IMR-90 (cell line): ENCODE data around the gene CABCOCO1. TPM values are rescaled to one million over a fixed set of nuclear protein-coding genes. Genes with fewer than 3 reads are reported as not detected.

Experiments used
- ATAC-seq: fragments of 200-7000 bp; cut with Tn5 transposase; 2 replicates; pipeline ENCODE4 v1.9.1; 2020; ENCODE audit warnings: low read depth, mild to moderate bottlenecking, moderate library complexity
- BruUV-seq: library from RNA; stranded (reverse); fragments of 400-500 nt; replicated peaks from 2 replicates; lab custom pipeline; 2021; lab: Mats Ljungman, UMichigan
- CTCF ChIA-PET: fragments of 300-600 bp; formaldehyde crosslinking; extraction: SDS; loops from one replicate; lab custom pipeline; 2021; ENCODE audit warnings: antibody characterized with exemption; lab: Yijun Ruan, JAX
- POLR2A ChIA-PET: fragments of 300-600 bp; sonication (Branson Sonifier 250); formaldehyde crosslinking; loops from one replicate; lab custom pipeline; 2022; ENCODE audit warnings: antibody characterized with exemption; ENCODE audit not compliant: unreplicated experiment; lab: Charles Lee
- DNase-seq: peaks from one replicate; pipeline ENCODE4 v3.0.0; 2013
- H2AFZ ChIP-seq: replicated peaks from 2 replicates; pipeline ENCODE3; 2013; ENCODE audit warnings: low read length, mild to moderate bottlenecking; ENCODE audit not compliant: poor library complexity
- H2AK5ac ChIP-seq: 2 replicates; pipeline ENCODE4 v1.6.1; 2013; ENCODE audit warnings: low read depth, low read length, inconsistent platforms
- H2AK9ac ChIP-seq: replicated peaks from 2 replicates; pipeline ENCODE3; 2013; ENCODE audit warnings: mild to moderate bottlenecking, low read depth, low read length, moderate library complexity; ENCODE audit not compliant: poor library complexity
- H2BK120ac ChIP-seq: 2 replicates; pipeline ENCODE4 v1.6.1; 2013; ENCODE audit warnings: low read depth, low read length, inconsistent platforms
- H2BK15ac ChIP-seq: 3 replicates; pipeline ENCODE4 v1.6.1; 2013; ENCODE audit warnings: low read depth, low read length, inconsistent platforms
- H2BK20ac ChIP-seq: 2 replicates; pipeline ENCODE4 v1.6.1; 2013; ENCODE audit warnings: low read depth, mild to moderate bottlenecking, inconsistent platforms, low read length, moderate library complexity
- H2BK5ac ChIP-seq: 2 replicates; pipeline ENCODE4 v1.6.1; 2013; ENCODE audit warnings: mild to moderate bottlenecking, low read depth, low read length, inconsistent platforms; ENCODE audit not compliant: poor library complexity, severe bottlenecking
- H3K14ac ChIP-seq: replicated peaks from 2 replicates; pipeline ENCODE4 v1.6.1; 2013; ENCODE audit warnings: low read depth, low read length, inconsistent platforms
- H3K18ac ChIP-seq: 2 replicates; pipeline ENCODE4 v1.6.1; 2013; ENCODE audit warnings: low read depth, low read length, control low read depth
- H3K23ac ChIP-seq: 2 replicates; pipeline ENCODE4 v1.6.1; 2013; ENCODE audit warnings: low read depth, low read length, inconsistent platforms
- H3K27ac ChIP-seq: 2 replicates; pipeline ENCODE4 v1.5.1; 2013; ENCODE audit warnings: mild to moderate bottlenecking, control low read depth, low read length; ENCODE audit not compliant: insufficient read depth
- H3K27me3 ChIP-seq: 2 replicates; pipeline ENCODE4 v1.6.1; 2013; ENCODE audit warnings: low read length; ENCODE audit not compliant: control insufficient read depth, insufficient read depth
- H3K36me3 ChIP-seq: 2 replicates; pipeline ENCODE4 v1.6.1; 2013; ENCODE audit warnings: low read length, mixed read lengths; ENCODE audit not compliant: control insufficient read depth, insufficient read depth
- H3K4ac ChIP-seq: 2 replicates; pipeline ENCODE4 v1.6.1; 2013; ENCODE audit warnings: low read depth, low read length, inconsistent platforms
- H3K4me1 ChIP-seq: 2 replicates; pipeline ENCODE4 v1.6.1; 2013; ENCODE audit warnings: low read length, mixed read lengths; ENCODE audit not compliant: control insufficient read depth, insufficient read depth
- H3K4me2 ChIP-seq: 2 replicates; pipeline ENCODE4 v1.6.1; 2013; ENCODE audit warnings: low read depth, mild to moderate bottlenecking, control low read depth, low read length, moderate library complexity
- H3K4me3 ChIP-seq: 2 replicates; pipeline ENCODE4 v1.5.1; 2013; ENCODE audit warnings: low read depth, mild to moderate bottlenecking, control low read depth, low read length, moderate library complexity; ENCODE audit not compliant: insufficient read depth
- H3K56ac ChIP-seq: 2 replicates; pipeline ENCODE4 v1.6.1; 2013; ENCODE audit warnings: low read length, inconsistent platforms; ENCODE audit not compliant: insufficient read depth; ENCODE audit errors: extremely low read depth
- H3K79me1 ChIP-seq, 2 experiments: 2 replicates each; pipeline ENCODE4 v1.6.1; 2013; ENCODE audit warnings: low read length in 2 of 2, inconsistent platforms in 1 of 2, low read depth in 1 of 2
- H3K9ac ChIP-seq: 2 replicates; pipeline ENCODE4 v1.6.1; 2013; ENCODE audit warnings: low read depth, low read length, control low read depth
- H3K9me1 ChIP-seq: 2 replicates; pipeline ENCODE4 v1.6.1; 2013; ENCODE audit warnings: low read length, inconsistent platforms; ENCODE audit not compliant: insufficient read depth
- H3K9me3 ChIP-seq: 2 replicates; pipeline ENCODE4 v1.6.1; 2013; ENCODE audit warnings: low read length; ENCODE audit not compliant: control insufficient read depth, insufficient read depth
- H4K20me1 ChIP-seq: 2 replicates; pipeline ENCODE4 v1.6.1; 2013; ENCODE audit warnings: low read length, inconsistent platforms; ENCODE audit not compliant: insufficient read depth
- H4K5ac ChIP-seq: 2 replicates; pipeline ENCODE4 v1.6.1; 2013; ENCODE audit warnings: mild to moderate bottlenecking, low read depth, low read length, control low read depth
- H4K8ac ChIP-seq, 2 experiments: 2 replicates each; pipeline ENCODE4 v1.6.1; 2013; ENCODE audit warnings: low read depth in 2 of 2, low read length in 2 of 2, control low read depth in 1 of 2, inconsistent platforms in 1 of 2
- H4K91ac ChIP-seq: 2 replicates; pipeline ENCODE4 v1.6.1; 2013; ENCODE audit warnings: low read depth, low read length, inconsistent platforms; ENCODE audit not compliant: insufficient read depth
- BHLHE40 ChIP-seq: fragments of 150-350 bp; IDR thresholded peaks from 2 replicates; pipeline ENCODE4 v1.6.1; 2016; ENCODE audit warnings: mild to moderate bottlenecking, low read depth, low read length
- CEBPB ChIP-seq: IDR thresholded peaks from 2 replicates; pipeline ENCODE4 v1.6.1; 2012; ENCODE audit warnings: low read depth, low read length, improper control_type of control experiment
- CHD1 ChIP-seq: IDR thresholded peaks from 2 replicates; pipeline ENCODE4 v1.6.1; 2012; ENCODE audit warnings: low read depth, low read length, improper control_type of control experiment
- ELK1 ChIP-seq: fragments of 150-350 bp; IDR thresholded peaks from 2 replicates; pipeline ENCODE4 v1.6.1; 2016; ENCODE audit warnings: low read depth, mild to moderate bottlenecking, low read length, moderate library complexity, borderline replicate concordance
- FOS ChIP-seq: fragments of 150-350 bp; IDR thresholded peaks from 2 replicates; pipeline ENCODE4 v1.6.1; 2016; ENCODE audit warnings: low read depth, low read length
- MAFK ChIP-seq: IDR thresholded peaks from 2 replicates; pipeline ENCODE4 v1.6.1; 2012; ENCODE audit warnings: low read depth, low read length, improper control_type of control experiment
- MAZ ChIP-seq: IDR thresholded peaks from 2 replicates; pipeline ENCODE4 v1.6.1; 2012; ENCODE audit warnings: low read depth, mild to moderate bottlenecking, low read length, improper control_type of control experiment, moderate library complexity, borderline replicate concordance
- MXI1 ChIP-seq: IDR thresholded peaks from 2 replicates; pipeline ENCODE4 v1.6.1; 2012; ENCODE audit warnings: low read depth, mild to moderate bottlenecking, low read length, moderate library complexity, borderline replicate concordance
- NFE2L2 ChIP-seq: fragments of 150-350 bp; IDR thresholded peaks from 2 replicates; pipeline ENCODE4 v1.6.1; 2016; ENCODE audit warnings: low read depth, mild to moderate bottlenecking, low read length
- POLR2A ChIP-seq: IDR thresholded peaks from 2 replicates; pipeline ENCODE4 v1.6.1; 2012; ENCODE audit warnings: mild to moderate bottlenecking, low read depth, low read length
- RAD21 ChIP-seq: IDR thresholded peaks from 2 replicates; pipeline ENCODE4 v1.6.1; 2012; ENCODE audit warnings: low read length, improper control_type of control experiment
- RCOR1 ChIP-seq: IDR thresholded peaks from 2 replicates; pipeline ENCODE4 v1.6.1; 2012; ENCODE audit warnings: mild to moderate bottlenecking, low read length, improper control_type of control experiment; ENCODE audit not compliant: insufficient replicate concordance
- RFX5 ChIP-seq: IDR thresholded peaks from 2 replicates; pipeline ENCODE4 v1.8.0; 2012; ENCODE audit warnings: low read depth, mild to moderate bottlenecking, low read length, moderate library complexity
- SMC3 ChIP-seq: fragments of 150-350 bp; IDR thresholded peaks from 2 replicates; pipeline ENCODE4 v1.6.1; 2016; ENCODE audit warnings: low read depth, mild to moderate bottlenecking, antibody characterized with exemption, low read length, moderate library complexity
- USF2 ChIP-seq: fragments of 150-350 bp; IDR thresholded peaks from 2 replicates; pipeline ENCODE4 v1.6.1; 2017; ENCODE audit warnings: mild to moderate bottlenecking, antibody characterized with exemption, low read length, low read depth
- WGBS, 2 experiments: methylation state at CpG; one replicate each; pipeline versions ENCODE4 v1.1.5 to v1.1.7; 2013; ENCODE audit warnings: missing lambda C conversion rate in 2 of 2; ENCODE audit not compliant: insufficient read length in 1 of 2; ENCODE audit errors: extremely low coverage in 2 of 2; 5-methylcytosine and 5-hydroxymethylcytosine counted together
- dilution Hi-C: fragments of 300-500 bp; cut with HindIII; formaldehyde crosslinking; loops from one replicate; pipeline ENCODE4 v1.14.3; 2018; ENCODE audit warnings: low sequenced_read_pairs; ENCODE audit not compliant: unreplicated experiment
- in situ Hi-C: fragments of 300-500 bp; cut with MboI; formaldehyde crosslinking; loops from 3 replicates; pipeline ENCODE4 v1.14.3; 2019; ENCODE audit warnings: low sequenced_read_pairs, inconsistent platforms, mixed read lengths
- intact Hi-C: fragments of 100-400 bp; cut with micrococcal nuclease; formaldehyde crosslinking; loops from 2 replicates; pipeline ENCODE4 v1.10.0; 2022
- polyA plus RNA-seq, 3 experiments: library from polyadenylated mRNA; depleted of rRNA; stranded (reverse); fragments of >200 nt; gene quantifications; 2 replicates each; pipeline ENCODE4 v1.2.3, GENCODE V29; 2012; ENCODE audit warnings: low replicate concordance in 1 of 3
- total RNA-seq: library from RNA; depleted of rRNA; stranded (reverse); fragments of >200 nt; gene quantifications from 2 replicates; pipeline ENCODE4 v1.2.3, GENCODE V29; 2012
- TF ChIP-seq, protein P1 (sequence below): conservative IDR thresholded peaks from 2 replicates; pipeline ENCODE4 v1.5.1; 2012; ENCODE audit warnings: mild to moderate bottlenecking, low read depth, low read length, improper control_type of control experiment

Gene CABCOCO1
- total and polyA plus RNA-seq, 2 of the 4 experiments (the other 2 are of a cell fraction), result 0.18 to 0.31 TPM

GRCh38 chr10:61616611-61617010 lies 46.1 kb upstream of the CABCOCO1 start:
- Histone ChIP-seq H3K14ac (no peak overlapping the region), H3K9me3 (no peaks in the 10 kb centered on the region), H3K23ac (no peak overlapping the region), H3K56ac (no peak overlapping the region), H4K20me1 (no peaks in the 10 kb centered on the region), H2AK5ac (no peak overlapping the region), H3K79me1 (no peaks in the 10 kb centered on the region), H4K5ac (no peak overlapping the region), H2AFZ (no peak overlapping the region), H2BK5ac (no peak overlapping the region), H4K91ac (no peak overlapping the region), H2AK9ac (no peak overlapping the region), H3K27me3 (no peaks in the 10 kb centered on the region), H3K4me2 (no peak overlapping the region), H3K4ac (no peak overlapping the region; the same call in 1 of the 2 replicates), H3K36me3 (no peaks in the 10 kb centered on the region), H3K4me1 (peaks cover 4% of the 10 kb centered on the region; the same call in 1 of the 2 replicates), H2BK20ac (no peak overlapping the region), H2BK15ac (no peak overlapping the region), H3K18ac (no peak overlapping the region), H3K9ac (no peak overlapping the region), H4K8ac (no peak overlapping the region), H3K4me3 (no peak overlapping the region), H2BK120ac (no peak overlapping the region), H3K27ac (no peak overlapping the region), H3K9me1 (0 out of 2 replicates have a peak, but pooled peaks cover 2% of the 10 kb centered on the region)
- no peak for DNase-seq
- 100% methylated on average over 1 of the region's 4 CpGs; no CpG with 5 or more reads in 1 of the 2 experiments for WGBS, 2 experiments
- ChIA-PET POLR2A (no interaction called here), CTCF (interaction anchor here (0.5 kb wide), 1 partner anchor 18 kb away, joined by 3 read pairs; no protein-coding TSS in a partner anchor)
- TF ChIP-seq RAD21, result no peak
- TF ChIP-seq MAFK, result no peak
- no peak for TF ChIP-seq RCOR1
- no peak for TF ChIP-seq POLR2A
- TF ChIP-seq FOS, result no peak
- no peak for TF ChIP-seq RFX5
- no peak for TF ChIP-seq NFE2L2
- TF ChIP-seq MAZ, result no peak
- no peak for TF ChIP-seq SMC3
- TF ChIP-seq ELK1, result no peak
- TF ChIP-seq, protein P1, sequence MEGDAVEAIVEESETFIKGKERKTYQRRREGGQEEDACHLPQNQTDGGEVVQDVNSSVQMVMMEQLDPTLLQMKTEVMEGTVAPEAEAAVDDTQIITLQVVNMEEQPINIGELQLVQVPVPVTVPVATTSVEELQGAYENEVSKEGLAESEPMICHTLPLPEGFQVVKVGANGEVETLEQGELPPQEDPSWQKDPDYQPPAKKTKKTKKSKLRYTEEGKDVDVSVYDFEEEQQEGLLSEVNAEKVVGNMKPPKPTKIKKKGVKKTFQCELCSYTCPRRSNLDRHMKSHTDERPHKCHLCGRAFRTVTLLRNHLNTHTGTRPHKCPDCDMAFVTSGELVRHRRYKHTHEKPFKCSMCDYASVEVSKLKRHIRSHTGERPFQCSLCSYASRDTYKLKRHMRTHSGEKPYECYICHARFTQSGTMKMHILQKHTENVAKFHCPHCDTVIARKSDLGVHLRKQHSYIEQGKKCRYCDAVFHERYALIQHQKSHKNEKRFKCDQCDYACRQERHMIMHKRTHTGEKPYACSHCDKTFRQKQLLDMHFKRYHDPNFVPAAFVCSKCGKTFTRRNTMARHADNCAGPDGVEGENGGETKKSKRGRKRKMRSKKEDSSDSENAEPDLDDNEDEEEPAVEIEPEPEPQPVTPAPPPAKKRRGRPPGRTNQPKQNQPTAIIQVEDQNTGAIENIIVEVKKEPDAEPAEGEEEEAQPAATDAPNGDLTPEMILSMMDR, result no peak
- no peak for TF ChIP-seq CHD1
- TF ChIP-seq BHLHE40, result no peak
- TF ChIP-seq USF2, result no peak
- no peak for TF ChIP-seq CEBPB
- no peak for TF ChIP-seq MXI1
- in situ Hi-C loops (no loop called here), dilution Hi-C loops (no loop called here), intact Hi-C loops (no loop called here)
- no TSS peak for BruUV-seq
- ATAC-seq, result no peak
